IPS-18a (cell line): ENCODE results near the gene RPS2.
"Not testable (repeated sequence)": the region's sequence is repeated elsewhere in the genome, so short reads cannot be mapped to it uniquely, and the experiment has no call there.

ENCODE experiments used
- H3K27ac ChIP-seq: one replicate; pipeline ENCODE4 v1.5.1; 2013; ENCODE audit warnings: low read length
- H3K27me3 ChIP-seq: one replicate; pipeline ENCODE4 v1.6.1; 2013; ENCODE audit warnings: mild to moderate bottlenecking, low read length; ENCODE audit not compliant: control insufficient read depth, insufficient read depth
- H3K36me3 ChIP-seq: one replicate; pipeline ENCODE4 v1.6.1; 2013; ENCODE audit warnings: low read depth, low read length; ENCODE audit not compliant: control insufficient read depth
- H3K4me1 ChIP-seq: one replicate; pipeline ENCODE4 v1.6.1; 2013; ENCODE audit warnings: low read depth, low read length; ENCODE audit not compliant: control insufficient read depth
- H3K4me3 ChIP-seq: one replicate; pipeline ENCODE4 v1.5.1; 2013; ENCODE audit warnings: low read length
- H3K9ac ChIP-seq: one replicate; pipeline ENCODE4 v1.6.1; 2013; ENCODE audit warnings: mild to moderate bottlenecking, low read length, moderate library complexity
- H3K9me3 ChIP-seq: one replicate; pipeline ENCODE4 v1.6.1; 2013; ENCODE audit warnings: low read depth, low read length; ENCODE audit not compliant: control insufficient read depth

RPS2 gene

DNA sequence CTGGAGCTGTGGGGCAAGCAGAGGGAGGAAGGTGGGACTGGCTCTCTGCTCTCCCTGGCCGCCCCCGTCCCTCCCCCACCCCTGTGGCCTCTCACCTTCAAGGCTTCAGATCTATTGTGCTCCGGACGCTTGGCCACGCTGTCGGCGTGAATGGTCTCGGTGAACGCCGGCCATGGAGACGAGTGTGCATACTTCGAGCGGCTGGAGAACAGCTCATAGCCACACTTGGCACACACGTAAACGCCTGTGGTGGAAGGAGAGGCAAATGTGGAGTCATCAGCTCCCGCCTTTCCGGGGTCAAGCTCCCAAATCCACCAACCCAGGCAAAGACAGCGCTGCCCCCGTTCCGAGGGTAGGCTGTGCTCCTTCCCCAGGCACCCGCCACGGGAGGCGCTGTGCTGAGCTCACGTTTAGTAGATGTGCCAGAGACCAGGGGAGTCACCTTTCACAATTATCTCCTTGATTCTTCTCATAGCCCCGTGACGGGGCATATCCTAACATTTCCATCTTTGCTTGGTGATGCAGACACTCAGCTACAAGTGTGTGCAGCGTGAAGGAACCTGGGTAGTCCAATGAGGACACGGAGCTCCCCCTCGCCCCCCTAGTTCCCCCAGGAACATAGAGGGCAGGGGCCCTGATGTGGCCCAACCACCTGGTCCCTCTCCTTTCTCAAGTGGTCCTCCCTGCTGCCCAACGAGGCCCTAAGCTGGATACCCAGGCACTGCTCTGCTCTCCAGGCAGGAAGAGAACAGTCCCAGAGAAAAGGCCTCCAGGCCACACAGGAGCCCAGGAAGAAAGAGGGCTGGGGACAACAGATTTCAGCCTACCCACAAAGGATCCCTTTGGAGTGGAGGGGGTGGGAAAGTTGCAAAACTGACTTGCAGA, 23.2 kb downstream of the RPS2 start:
- no peaks in the 10 kb centered on the region for H3K9me3 ChIP-seq
- H3K27ac ChIP-seq = no peak overlapping the region
- H3K36me3 ChIP-seq = peaks cover 12% of the 10 kb centered on the region
- no peaks in the 10 kb centered on the region for H3K4me1 ChIP-seq
- H3K4me3 ChIP-seq = no peak overlapping the region
- no peak overlapping the region for H3K9ac ChIP-seq
- H3K27me3 ChIP-seq = no peaks in the 10 kb centered on the region

DNA sequence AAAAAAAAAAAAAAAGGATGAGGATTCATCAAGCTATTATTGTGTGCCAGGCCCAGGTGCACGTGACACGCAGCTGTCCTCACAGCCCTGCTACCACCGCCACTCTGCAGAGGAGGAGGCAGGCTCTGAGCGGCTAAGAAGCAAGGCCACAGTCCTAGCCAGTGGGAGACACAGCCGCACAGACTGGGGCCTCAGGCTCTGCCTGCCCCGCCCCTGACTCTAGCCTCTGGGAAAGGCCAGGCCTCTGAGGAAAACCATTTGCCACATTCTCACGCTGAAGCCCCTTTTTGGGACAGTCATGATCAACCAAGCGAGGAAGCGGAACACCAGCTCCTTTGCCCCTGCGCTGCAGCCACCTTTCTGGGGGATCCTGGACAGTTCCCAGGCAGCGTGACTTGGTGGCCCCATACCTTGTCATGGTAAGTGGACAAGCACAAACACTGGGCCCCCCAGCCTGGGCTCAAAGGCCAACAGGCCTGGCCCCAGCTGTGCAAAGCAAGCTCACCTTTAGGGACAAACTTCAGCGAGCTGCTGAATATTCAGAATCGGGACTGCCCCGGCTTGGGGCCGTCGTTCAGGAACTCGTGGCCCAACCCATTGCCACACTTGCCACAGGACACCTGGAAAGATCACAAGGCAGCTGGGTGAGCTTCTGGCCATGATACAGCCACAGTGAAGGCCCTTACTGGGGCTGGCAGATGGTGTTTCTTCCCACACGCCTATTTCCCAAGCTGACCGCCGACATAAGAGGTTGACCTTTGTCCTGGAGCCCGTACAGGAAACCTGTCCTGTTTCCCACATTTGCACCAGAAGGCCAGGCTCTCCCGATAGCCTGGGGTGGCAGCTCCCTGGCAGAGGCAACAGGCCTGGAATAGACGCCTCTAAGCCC, 24.1 kb downstream of the RPS2 start:
- Histone ChIP-seq H3K4me3 (no peak overlapping the region), H3K9ac (no peak overlapping the region), H3K27me3 (no peaks in the 10 kb centered on the region), H3K4me1 (no peaks in the 10 kb centered on the region), H3K36me3 (peaks cover 12% of the 10 kb centered on the region), H3K27ac (no peak overlapping the region), H3K9me3 (no peaks in the 10 kb centered on the region)

DNA sequence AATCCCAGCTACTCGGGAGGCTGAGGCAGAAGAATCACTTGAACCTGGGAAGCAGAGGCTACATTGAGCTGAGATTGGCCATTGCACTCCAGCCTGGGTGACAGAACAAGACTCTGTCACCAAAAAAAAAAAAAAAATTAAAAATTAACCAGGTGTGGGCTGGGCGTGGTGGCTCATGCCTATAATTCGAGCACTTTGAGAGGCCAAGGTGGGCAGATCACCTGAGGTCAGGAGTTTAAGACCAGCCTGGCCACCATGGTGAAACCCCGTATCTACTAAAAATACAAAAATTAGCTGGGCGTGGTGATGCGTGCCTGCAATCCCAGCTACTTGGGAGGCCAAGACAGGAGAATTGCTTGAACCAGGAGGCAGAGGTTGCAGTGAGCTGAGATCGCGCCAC, 24.8 kb downstream of the RPS2 start:
- H3K9ac ChIP-seq, H3K4me1 ChIP-seq, H3K27ac ChIP-seq, H3K9me3 ChIP-seq, H3K4me3 ChIP-seq, H3K27me3 ChIP-seq: not testable (repeated sequence)
- peaks cover 12% of the 10 kb centered on the region for H3K36me3 ChIP-seq

DNA sequence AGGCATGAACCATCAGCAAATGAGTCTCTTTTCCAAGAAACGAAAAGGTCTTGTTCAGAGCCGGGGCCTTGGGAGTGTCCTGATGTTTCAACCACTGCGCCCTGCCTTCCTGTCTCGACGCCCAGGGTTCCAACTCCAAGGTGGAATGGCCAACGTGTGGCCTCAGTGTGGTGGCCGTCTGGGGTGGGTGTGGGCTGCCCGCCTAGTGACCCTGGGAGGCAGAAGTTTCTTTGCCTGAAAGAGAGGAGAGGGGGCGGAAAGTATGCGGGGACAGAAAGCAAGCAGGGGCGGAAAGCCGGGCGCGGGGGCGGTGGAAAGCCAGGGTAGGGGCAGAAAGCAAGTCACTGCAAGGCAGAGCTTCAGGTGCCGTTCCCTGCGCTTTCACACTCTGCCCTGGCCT, 25.7 kb downstream of the RPS2 start:
- Histone ChIP-seq H3K27ac (no peak overlapping the region), H3K9ac (no peak overlapping the region), H3K36me3 (peaks cover 12% of the 10 kb centered on the region), H3K4me3 (no peak overlapping the region), H3K4me1 (no peaks in the 10 kb centered on the region), H3K9me3 (no peaks in the 10 kb centered on the region), H3K27me3 (no peaks in the 10 kb centered on the region)

GRCh38 chr16:1938316-1938715, 26.3 kb downstream of the RPS2 start:
- Histone ChIP-seq H3K9me3 (no peaks in the 10 kb centered on the region), H3K36me3 (peaks cover 12% of the 10 kb centered on the region), H3K27ac (no peak overlapping the region), H3K4me3 (no peak overlapping the region), H3K4me1 (no peaks in the 10 kb centered on the region), H3K9ac (no peak overlapping the region), H3K27me3 (no peaks in the 10 kb centered on the region)

DNA sequence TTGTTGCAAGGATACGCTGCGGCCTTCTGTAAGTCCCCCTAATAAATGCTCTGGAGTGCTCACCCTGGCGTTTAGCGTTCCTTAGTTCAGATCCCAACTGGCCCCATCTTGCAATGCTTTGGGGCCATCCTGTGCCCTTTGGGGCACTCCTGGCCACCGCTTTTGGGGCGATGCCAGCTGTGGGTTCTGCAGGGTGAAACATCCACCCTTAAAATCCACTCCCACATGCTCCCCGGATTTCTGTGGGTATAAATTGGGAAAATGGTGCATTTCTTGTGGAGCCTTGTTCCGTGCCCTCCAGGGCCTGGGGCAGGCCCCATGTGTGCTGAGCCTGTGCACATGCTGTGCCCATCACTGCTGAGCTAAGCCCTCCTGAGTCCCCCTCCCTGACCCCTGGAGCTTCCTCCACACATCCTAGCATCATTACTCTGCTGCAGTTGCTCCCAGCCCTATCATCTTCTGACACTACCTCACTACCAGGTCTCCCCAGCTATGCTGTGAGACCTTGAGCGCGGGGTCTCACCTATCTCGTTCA, 27.6 kb downstream of the RPS2 start:
- Histone ChIP-seq H3K27ac (no peak overlapping the region), H3K36me3 (peaks cover 12% of the 10 kb centered on the region), H3K4me3 (no peak overlapping the region), H3K27me3 (no peaks in the 10 kb centered on the region), H3K9ac (no peak overlapping the region), H3K4me1 (no peaks in the 10 kb centered on the region), H3K9me3 (no peaks in the 10 kb centered on the region)

- Histone ChIP-seq H3K9me3 (no peaks in the 10 kb centered on the region), H3K9ac (no peak overlapping the region), H3K27ac (no peak overlapping the region), H3K27me3 (peaks cover 13% of the 10 kb centered on the region), H3K4me3 (no peak overlapping the region), H3K4me1 (no peaks in the 10 kb centered on the region), H3K36me3 (no peaks in the 10 kb centered on the region)
Measured at GRCh38 chr16:1933097-1933661, 31.4 kb downstream of the RPS2 start.

DNA sequence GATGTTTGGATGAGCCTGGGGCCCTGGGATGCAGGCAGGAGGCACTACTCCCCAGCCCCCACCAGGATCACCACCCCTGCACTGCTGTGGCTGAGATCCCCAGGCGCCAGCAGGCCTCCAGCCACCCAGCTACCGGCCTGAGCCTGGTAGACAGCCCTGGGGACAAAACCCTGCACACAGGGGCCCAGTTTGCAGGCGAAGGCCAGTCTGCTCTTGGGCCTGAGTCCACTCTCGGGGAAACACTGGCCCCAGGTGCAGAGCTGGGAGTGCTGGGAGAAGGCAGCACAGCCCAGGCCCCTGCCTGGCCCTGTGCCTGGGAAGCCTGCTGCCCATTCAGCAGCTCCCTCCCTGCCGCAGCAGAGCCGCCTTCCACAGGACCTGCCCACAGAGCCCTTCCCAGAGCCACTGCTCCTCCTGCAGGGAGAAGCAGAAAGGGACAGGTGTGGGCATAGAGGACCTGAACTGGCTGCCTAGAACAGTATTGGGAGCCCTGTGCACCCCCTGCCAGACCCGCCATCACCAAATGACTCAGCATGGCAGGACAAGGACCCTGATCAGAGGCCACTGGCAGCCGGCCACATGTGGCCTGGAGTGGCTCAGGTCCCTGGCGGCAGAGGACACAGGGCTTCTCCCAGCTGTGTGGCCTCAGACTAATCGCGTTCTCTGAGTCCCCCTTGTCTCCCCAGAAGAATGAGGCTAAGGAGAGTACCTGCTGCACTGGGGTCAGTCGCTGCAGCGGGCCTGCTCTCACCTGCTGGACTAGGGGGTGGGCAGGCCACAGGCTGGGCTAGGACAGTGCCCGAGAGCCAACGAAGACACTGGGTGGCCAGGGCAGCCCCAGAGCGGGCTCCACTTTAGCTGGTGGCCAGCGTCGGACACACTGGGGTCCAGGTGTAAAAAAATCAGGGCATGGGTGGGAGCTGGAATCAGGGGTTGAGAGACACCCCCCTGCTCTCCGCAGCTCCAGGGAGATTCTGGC, 32.3 kb downstream of the RPS2 start:
- H3K36me3 ChIP-seq = no peaks in the 10 kb centered on the region
- no peak overlapping the region for H3K4me3 ChIP-seq
- peaks cover 13% of the 10 kb centered on the region for H3K27me3 ChIP-seq
- H3K27ac ChIP-seq = no peak overlapping the region
- no peaks in the 10 kb centered on the region for H3K9me3 ChIP-seq
- no peaks in the 10 kb centered on the region for H3K4me1 ChIP-seq
- no peak overlapping the region for H3K9ac ChIP-seq

DNA sequence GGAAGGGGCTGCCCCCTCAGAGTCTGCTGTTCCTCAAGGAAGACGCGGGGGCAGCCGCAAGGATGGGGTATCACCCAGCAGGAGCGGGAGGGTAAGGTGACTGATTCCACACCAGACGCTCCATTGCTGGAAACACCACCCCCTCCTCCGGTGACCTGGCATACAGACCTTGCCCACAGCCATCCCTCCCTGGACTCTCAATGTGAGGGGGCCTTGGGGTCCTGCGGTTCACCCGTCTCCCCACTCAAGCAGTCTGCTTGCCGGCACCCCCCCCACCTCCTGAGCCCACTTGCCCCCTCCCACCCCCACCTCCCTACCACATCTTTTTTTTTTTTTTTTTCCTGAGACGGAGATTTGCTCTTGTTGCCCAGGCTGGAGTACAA, 34.3 kb downstream of the RPS2 start:
- Histone ChIP-seq H3K9ac (no peak overlapping the region), H3K4me1 (no peaks in the 10 kb centered on the region), H3K9me3 (no peaks in the 10 kb centered on the region), H3K4me3 (no peak overlapping the region), H3K27me3 (peaks cover 13% of the 10 kb centered on the region), H3K36me3 (no peaks in the 10 kb centered on the region), H3K27ac (no peak overlapping the region)

GRCh38 chr16:1929578-1930337, 34.9 kb downstream of the RPS2 start:
- H3K4me3 ChIP-seq = peak overlapping the region; percentile 46
- H3K9me3 ChIP-seq = no peaks in the 10 kb centered on the region
- H3K4me1 ChIP-seq = no peaks in the 10 kb centered on the region
- H3K27me3 ChIP-seq = peaks cover 13% of the 10 kb centered on the region
- H3K9ac ChIP-seq = no peak overlapping the region
- no peak overlapping the region for H3K27ac ChIP-seq
- no peaks in the 10 kb centered on the region for H3K36me3 ChIP-seq
